ENCODE data around the gene SMIM38. TPM values are rescaled to one million over a fixed set of nuclear protein-coding genes. Genes with fewer than 3 reads are reported as not detected.

The SMIM38 gene
- total RNA-seq, 1 donor from 2014 or later: 0.74 TPM

DNA sequence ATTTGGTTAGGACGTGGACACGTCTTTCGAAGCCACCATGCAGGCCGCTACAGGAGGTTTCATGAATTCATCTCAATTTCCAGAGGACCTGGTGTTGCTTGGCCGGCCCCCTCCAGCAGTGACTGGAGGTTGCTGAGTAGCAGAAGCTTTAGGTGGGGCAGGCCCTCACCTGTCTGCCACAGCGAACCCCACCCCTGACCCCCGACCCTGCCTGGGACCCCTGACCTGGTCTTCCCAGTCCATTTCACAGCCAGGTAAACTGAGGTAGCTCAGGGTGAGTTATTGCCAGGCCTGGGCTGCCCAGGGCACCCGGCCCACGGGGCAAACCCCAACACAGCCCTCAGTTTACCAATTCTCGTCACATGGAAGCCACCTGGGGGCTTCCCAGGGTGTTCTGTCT lies 39.1 kb upstream of the SMIM38 start:
- DNase-seq (ENCODE audit: extremely low spot score in 2 of 2): no peak
- no peak overlapping the region for H3K4me3 ChIP-seq
- H3K36me3 ChIP-seq: no peaks in the 10 kb centered on the region
- no peaks in the 10 kb centered on the region for H3K4me1 ChIP-seq
- intact Hi-C loops (cut with DNase I): no loop called here
- no peak overlapping the region for H3K27ac ChIP-seq
- TF ChIP-seq POLR2AphosphoS5 (IDR thresholded peaks at IDR 0.05; ENCODE audit: insufficient read depth in 1 of 2, low read depth in 1 of 2) (no peak), POLR2A (IDR thresholded peaks at IDR 0.05) (no peak)
- TF ChIP-seq, protein P1, sequence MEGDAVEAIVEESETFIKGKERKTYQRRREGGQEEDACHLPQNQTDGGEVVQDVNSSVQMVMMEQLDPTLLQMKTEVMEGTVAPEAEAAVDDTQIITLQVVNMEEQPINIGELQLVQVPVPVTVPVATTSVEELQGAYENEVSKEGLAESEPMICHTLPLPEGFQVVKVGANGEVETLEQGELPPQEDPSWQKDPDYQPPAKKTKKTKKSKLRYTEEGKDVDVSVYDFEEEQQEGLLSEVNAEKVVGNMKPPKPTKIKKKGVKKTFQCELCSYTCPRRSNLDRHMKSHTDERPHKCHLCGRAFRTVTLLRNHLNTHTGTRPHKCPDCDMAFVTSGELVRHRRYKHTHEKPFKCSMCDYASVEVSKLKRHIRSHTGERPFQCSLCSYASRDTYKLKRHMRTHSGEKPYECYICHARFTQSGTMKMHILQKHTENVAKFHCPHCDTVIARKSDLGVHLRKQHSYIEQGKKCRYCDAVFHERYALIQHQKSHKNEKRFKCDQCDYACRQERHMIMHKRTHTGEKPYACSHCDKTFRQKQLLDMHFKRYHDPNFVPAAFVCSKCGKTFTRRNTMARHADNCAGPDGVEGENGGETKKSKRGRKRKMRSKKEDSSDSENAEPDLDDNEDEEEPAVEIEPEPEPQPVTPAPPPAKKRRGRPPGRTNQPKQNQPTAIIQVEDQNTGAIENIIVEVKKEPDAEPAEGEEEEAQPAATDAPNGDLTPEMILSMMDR (IDR thresholded peaks at IDR 0.05): no peak
- H3K27me3 ChIP-seq: no peaks in the 10 kb centered on the region
- no peaks in the 10 kb centered on the region for H3K9me3 ChIP-seq

DNA sequence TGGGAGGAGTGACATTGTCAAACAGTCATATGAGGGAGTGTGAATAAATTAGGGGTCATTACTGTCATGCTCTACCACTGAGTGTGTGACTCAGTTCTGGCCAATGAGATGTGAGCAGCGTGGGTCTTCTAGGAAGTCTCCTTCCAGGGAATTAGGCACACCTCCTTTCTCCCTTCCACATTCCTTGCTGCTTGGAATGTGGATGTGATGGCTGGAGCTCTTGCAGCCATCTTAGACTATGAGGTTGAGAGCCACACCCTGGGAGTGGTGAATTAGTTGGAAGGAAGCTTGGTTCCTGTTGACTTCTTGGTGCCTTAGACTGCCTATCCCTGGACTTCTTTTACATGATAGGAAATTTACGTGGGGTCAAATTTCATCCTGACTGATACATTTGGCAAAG lies 36.5 kb upstream of the SMIM38 start:
- no peak overlapping the region for H3K27ac ChIP-seq
- H3K4me3 ChIP-seq: no peak overlapping the region
- no peaks in the 10 kb centered on the region for H3K9me3 ChIP-seq
- no peak for DNase-seq (ENCODE audit: extremely low spot score in 2 of 2)
- peaks cover 25% of the 10 kb centered on the region for H3K4me1 ChIP-seq
- intact Hi-C loops (cut with DNase I): no loop called here
- TF ChIP-seq, protein P1 (IDR thresholded peaks at IDR 0.05): no peak
- no peaks in the 10 kb centered on the region for H3K36me3 ChIP-seq
- no peaks in the 10 kb centered on the region for H3K27me3 ChIP-seq

DNA sequence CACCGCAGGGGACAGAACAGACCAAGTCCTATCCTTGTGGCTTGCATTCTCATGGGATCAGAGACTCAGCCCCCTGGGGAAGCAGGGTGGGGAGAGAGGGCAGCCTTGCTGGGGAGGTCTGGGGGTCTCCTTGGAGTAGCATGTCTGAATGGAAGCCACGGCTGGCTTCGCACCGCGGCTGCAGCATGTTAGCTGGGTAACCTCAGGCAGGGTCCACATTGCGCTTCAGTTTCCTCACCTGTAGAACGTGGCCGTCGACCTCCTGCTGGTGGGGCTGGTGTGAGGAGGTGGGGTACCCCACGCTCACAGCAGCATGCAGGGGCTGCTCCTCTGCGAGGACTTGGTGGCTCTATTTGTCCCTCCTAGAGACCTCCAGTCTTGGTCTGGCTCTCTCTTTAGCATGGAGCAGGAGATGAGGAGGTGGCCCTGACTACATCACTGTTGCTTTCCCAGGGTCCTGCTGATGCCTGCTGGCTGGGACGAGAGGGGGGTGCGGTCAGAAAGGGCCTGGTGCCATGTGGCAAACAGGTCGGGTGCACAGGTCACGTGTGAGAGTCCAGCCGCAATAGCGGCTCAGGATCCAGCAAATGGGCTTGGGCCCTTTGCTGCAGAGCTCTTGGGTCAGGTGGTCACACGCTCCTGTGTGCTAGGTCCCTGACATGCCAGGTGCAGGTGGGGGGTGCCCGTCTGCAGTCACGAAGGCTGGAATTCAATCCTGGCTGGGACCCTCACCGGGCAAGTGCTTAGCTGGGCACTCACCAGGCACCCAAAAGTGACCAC lies 35.4 kb upstream of the SMIM38 start:
- TF ChIP-seq, protein P1 (IDR thresholded peaks at IDR 0.05): no peak
- TF ChIP-seq POLR2A (IDR thresholded peaks at IDR 0.05) (no peak), POLR2AphosphoS5 (IDR thresholded peaks at IDR 0.05; ENCODE audit: insufficient read depth in 1 of 2, low read depth in 1 of 2) (no peak)
- peaks cover 26% of the 10 kb centered on the region for H3K4me1 ChIP-seq
- no peaks in the 10 kb centered on the region for H3K36me3 ChIP-seq
- H3K4me3 ChIP-seq: no peak overlapping the region
- intact Hi-C loops (cut with DNase I): no loop called here
- H3K9me3 ChIP-seq: no peaks in the 10 kb centered on the region
- H3K27me3 ChIP-seq: no peaks in the 10 kb centered on the region
- no peak overlapping the region for H3K27ac ChIP-seq
- DNase-seq (ENCODE audit: extremely low spot score in 2 of 2): no peak

DNA sequence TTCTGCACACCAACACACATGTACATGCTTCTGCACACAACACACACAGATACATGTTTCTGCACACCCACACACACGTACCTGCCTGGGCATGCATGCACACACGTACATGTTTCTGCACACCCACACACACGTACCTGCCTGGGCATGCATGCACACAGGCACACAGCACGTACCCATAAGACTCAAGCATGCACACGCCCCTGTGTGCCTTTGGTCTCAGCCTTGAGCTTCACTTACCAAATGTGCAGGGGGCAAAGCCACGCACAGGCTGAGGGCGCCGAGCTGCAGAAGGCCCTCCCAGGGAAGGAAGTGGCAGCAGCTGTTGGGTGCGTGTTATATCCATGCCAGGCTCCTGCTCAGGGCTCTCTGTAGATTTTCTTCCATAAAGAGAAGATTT lies 34.7 kb upstream of the SMIM38 start:
- intact Hi-C loops (cut with DNase I): no loop called here

More for the DNA sequence above, 34.7 kb upstream of the SMIM38 start:
- TF ChIP-seq POLR2A (IDR thresholded peaks at IDR 0.05) (no peak), POLR2AphosphoS5 (IDR thresholded peaks at IDR 0.05; ENCODE audit: insufficient read depth in 1 of 2, low read depth in 1 of 2) (no peak)
- TF ChIP-seq, protein P1 (IDR thresholded peaks at IDR 0.05): no peak
- Histone ChIP-seq H3K27me3 (no peaks in the 10 kb centered on the region), H3K4me1 (peaks cover 26% of the 10 kb centered on the region), H3K9me3 (no peaks in the 10 kb centered on the region), H3K4me3 (no peak overlapping the region), H3K27ac (no peak overlapping the region), H3K36me3 (no peaks in the 10 kb centered on the region)
- DNase-seq (ENCODE audit: extremely low spot score in 2 of 2): no peak
